ENCODE data around the gene WNT9A.
"Not testable (repeated sequence)": the region's sequence is repeated elsewhere in the genome, so short reads cannot be mapped to it uniquely, and the experiment has no call there.

Gene WNT9A

GRCh38 chr1:227885648-227886502, 61.9 kb downstream of the WNT9A start:
- peak; percentile 55 for DNase-seq

GRCh38 chr1:227885135-227885647, 62.5 kb downstream of the WNT9A start:
- no peak for DNase-seq

- DNase-seq: no peak
Observed at GRCh38 chr1:227884370-227885134, 63.2 kb downstream of the WNT9A start.

DNA sequence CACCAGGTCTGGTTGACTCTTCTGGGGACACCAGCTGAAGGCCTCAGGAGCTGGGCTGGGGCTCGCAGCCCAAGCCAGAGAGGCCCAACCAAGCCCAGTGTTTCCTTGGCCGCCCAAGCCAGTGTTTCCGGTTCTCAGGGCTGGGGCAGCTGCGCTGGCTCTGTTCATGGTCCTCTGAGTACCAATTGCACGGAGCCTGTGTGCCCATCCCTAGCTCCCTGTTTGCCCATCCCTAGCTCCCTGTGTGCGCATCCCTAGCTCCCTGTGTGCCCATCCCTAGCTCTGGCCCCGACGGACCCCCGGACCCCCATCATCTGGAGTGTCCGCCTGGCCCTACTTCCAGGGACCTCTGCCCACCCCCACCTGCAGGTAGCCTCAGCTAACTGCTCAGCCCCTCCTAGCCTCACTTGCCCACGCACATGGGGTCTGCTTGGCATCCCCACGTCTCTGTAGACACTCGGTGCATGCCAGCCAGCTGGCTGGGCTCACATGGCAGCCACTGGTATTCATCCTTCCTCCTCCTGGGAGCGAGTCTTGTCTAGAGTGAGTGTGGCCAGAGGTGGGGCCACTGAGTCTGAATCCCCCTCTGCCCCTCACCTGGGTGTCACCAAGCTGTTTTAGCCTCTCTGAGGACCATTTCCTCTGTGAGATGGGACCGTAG, 64.0 kb downstream of the WNT9A start:
- DNase-seq: no peak

GRCh38 chr1:227883073-227883520, 64.6 kb downstream of the WNT9A start:
- DNase-seq: no peak

DNA sequence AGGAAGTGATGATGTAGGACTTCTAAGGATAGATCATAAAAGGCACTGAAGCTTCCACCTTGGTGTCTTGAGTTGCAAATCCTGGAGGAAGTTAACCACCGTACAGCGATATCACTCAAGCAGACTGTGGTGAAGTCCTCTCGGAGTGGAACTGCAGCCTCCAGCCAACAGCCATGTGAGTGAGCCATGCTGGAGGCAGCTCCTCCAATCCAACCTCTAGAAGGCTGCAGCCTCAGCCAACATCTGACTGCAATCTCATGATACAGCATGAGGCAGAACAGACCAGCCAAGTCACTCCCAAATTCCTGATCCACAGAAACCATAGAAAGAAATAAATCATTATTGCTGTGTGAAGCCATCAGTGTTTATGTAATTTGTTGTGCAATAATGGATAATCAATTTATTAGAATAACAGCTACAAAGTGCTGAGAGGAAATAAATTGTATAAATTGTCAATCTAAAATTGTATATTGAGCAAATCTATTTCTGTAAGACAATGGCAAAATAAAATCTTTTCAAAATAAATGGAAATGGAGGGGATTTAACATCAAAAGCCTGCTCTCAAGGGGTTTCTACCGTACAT, 67.3 kb downstream of the WNT9A start:
- no peak for DNase-seq

DNA sequence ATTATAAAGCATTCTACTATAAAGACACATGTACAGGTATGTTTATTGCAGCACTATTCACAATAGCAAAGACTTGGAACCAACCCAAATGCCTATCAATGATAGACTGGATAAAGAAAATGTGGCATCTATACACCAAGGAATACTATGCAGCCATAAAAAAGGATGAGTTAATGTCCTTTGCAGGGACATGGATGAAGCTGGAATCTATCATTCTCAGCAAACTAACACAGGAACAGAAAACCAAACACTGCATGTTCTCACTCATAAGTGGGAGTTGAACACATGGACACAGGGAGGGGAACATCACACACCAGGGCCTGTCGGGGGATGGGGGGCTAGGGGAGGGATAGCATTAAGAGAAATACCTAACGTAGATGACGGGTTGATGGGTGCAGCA, 69.9 kb downstream of the WNT9A start:
- not testable (repeated sequence) for DNase-seq

GRCh38 chr1:227871892-227872291, 75.8 kb downstream of the WNT9A start:
- not testable (repeated sequence) for DNase-seq

DNA sequence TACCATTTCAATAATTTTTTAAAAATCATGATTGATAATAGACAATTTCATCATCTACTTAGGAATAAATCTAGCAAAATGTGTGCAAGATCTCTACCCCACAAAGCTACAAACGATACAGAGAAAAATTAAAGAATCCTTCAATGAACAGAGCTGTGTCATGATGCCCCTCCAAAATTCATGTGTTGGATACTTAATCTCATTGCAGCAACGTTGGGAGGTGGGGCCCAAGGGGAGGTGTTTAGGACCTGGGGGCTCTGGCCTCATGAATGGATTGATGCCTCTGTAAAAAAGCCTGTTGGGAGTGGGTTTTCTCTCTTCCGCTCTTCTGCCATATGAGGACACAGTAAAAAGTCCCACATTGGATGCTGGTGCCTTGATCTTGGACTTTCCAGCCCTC, 77.4 kb downstream of the WNT9A start:
- DNase-seq: no peak

DNA sequence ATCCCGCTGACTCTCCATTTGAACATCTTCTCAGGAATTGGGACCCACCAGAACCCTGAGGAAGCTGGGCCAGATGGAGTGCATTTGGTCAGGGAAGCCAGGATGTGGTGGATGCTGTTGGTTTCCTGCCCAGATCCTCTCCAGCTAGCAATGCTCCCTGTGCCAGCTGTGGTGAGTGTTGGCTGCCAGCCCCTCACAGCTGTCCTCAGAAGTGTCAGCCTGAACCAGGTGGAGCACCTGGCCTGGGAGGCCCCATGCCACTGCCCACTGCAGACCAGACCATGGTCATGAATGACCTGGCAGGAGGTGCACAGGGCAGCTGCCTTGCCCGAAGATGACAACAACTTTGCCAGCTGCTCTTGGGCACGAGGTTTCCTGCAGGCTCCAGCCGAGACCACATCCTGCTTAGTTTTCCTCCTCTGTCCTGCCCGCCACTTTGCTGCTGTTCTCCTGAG, 77.9 kb downstream of the WNT9A start:
- peak; percentile 62 for DNase-seq

DNA sequence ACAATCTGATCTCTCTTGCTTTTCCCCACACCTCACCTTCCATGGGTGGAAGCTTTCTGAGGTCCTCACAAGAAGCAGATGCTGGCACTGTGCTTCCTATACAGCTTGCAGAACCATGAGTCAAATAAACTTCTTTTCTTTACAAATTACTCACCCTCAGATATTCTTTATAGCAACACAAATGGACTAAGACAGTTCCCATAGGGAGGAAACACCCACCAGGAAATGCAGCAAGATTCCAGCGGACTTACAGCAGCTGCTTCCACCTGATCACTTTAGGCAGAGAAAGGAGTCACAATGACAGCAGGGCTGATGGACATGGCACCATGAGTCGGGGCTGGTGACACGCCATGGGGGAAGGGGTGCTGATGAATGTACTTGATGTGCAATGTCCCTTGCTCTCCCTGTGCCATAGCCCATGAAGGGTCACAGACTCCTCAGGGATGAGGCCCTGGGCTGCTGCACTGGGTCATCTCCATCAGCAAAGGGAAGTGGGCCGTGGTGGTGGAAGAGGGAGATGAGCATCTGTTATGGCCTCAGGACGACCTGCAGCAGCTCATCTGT, 78.4 kb downstream of the WNT9A start:
- peak; percentile 23 for DNase-seq

Measured in fibroblast of skin of scalp (primary cell).